ENCODE measurements around the gene OR4M1.
"Not testable (repeated sequence)": the region's sequence is repeated elsewhere in the genome, so short reads cannot be mapped to it uniquely, and the experiment has no call there.

Gene OR4M1

DNA sequence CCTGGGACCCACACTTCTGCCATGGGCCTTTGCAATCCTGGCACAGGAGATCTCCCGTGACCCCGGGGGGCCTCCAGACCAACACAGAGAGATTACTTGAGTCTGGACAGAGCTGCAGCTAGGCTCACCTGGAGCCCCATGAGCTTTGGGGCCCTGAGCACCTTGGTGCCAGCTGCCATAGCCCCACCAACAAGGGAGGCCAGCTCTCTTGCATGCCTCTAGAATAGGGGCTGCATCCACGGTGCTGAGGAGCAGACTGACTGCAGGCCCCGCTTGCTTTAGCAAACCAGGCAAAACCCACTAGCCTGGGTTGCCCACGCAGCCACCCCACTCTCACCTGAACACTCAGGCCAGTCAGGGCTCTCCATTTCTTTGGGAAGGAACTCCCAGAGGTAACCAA is 26.6 kb downstream of the OR4M1 start:
- Histone ChIP-seq H3K27me3 (ENCODE audit: control insufficient read depth, low read length) (no peaks in the 10 kb centered on the region), H3K4me3 (ENCODE audit: low read length) (no peak overlapping the region), H4K20me1 (ENCODE audit: control insufficient read depth, insufficient read depth, low read depth, low read length) (no peaks in the 10 kb centered on the region), H3K4me1 (ENCODE audit: control insufficient read depth, low read length) (no peaks in the 10 kb centered on the region), H3K9me2 (replicated peaks; ENCODE audit: control insufficient read depth, low read length) (peaks cover 3% of the 10 kb centered on the region; the same call in 1 of the 2 replicates), H3F3A (ENCODE audit: control insufficient read depth, insufficient read depth) (no peaks in the 10 kb centered on the region), H3K4me2 (ENCODE audit: low read length) (no peak overlapping the region), H3K27ac (ENCODE audit: low read depth, low read length) (no peak overlapping the region), H3K9me3 (ENCODE audit: control insufficient read depth, insufficient read depth, low read length) (no peaks in the 10 kb centered on the region; the same call in 1 of the 2 replicates), H3K36me3 (ENCODE audit: control insufficient read depth, low read length) (no peaks in the 10 kb centered on the region), H3K79me2 (ENCODE audit: control insufficient read depth, low read length) (no peaks in the 10 kb centered on the region)
- TF ChIP-seq EZH2phosphoT487 (IDR thresholded peaks at IDR 0.05; ENCODE audit: borderline replicate concordance, low read length) (no peak), CTCF (IDR thresholded peaks at IDR 0.05; ENCODE audit: low read depth, low read length, poor library complexity, severe bottlenecking) (no peak)

DNA sequence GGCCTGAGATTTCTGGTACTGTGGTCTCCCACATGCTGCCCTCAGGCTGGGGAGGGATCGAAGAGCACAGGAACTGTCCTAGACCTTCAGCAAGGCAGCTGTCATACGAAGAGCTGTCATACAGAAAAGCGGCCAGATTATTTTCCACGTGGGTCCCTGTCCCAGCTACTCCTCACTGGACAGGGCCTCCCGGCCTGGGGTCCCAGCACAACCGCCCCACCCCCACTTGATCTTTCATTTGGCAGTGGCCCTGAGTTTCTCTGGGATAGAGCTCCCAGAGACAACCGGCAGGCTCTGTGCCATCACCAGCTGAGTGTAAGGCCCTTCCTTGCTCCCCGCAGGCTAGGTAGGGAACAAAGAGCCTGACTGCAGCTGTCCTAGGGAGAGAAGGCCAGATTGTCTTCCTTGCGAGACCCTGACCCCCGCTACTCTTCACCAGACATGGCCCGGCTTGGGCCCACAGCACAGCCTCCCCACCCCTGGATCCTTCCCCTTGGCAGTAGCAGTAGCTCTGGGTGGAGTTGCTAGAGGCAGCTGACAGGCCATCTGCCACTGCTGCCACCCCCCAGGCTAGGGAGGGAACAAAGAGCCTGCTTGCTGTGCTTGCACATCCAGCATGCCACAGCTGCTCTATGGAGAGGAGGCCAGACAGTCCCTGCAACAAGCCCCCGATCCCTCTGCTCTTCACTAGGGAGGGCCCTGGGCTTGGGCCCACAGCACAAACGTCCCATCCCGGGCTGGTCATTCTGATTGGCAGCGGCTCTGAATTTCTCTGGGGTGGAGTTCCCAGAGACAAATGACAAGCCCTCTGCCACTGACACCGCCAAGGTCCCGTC is 27.2 kb downstream of the OR4M1 start:
- Histone ChIP-seq H4K20me1 (ENCODE audit: control insufficient read depth, insufficient read depth, low read depth, low read length) (no peaks in the 10 kb centered on the region), H3K27me3 (ENCODE audit: control insufficient read depth, low read length) (no peaks in the 10 kb centered on the region), H3F3A (ENCODE audit: control insufficient read depth, insufficient read depth) (no peaks in the 10 kb centered on the region), H3K9me2 (replicated peaks; ENCODE audit: control insufficient read depth, low read length) (peaks cover 3% of the 10 kb centered on the region; the same call in 1 of the 2 replicates), H3K36me3 (ENCODE audit: control insufficient read depth, low read length) (no peaks in the 10 kb centered on the region), H3K27ac (ENCODE audit: low read depth, low read length) (no peak overlapping the region), H3K4me3 (ENCODE audit: low read length) (no peak overlapping the region), H3K79me2 (ENCODE audit: control insufficient read depth, low read length) (no peaks in the 10 kb centered on the region), H3K4me2 (ENCODE audit: low read length) (no peak overlapping the region), H3K9me3 (ENCODE audit: control insufficient read depth, insufficient read depth, low read length) (no peaks in the 10 kb centered on the region; the same call in 1 of the 2 replicates), H3K4me1 (ENCODE audit: control insufficient read depth, low read length) (no peaks in the 10 kb centered on the region)
- TF ChIP-seq EZH2phosphoT487 (IDR thresholded peaks at IDR 0.05; ENCODE audit: borderline replicate concordance, low read length), result no peak
- no peak for TF ChIP-seq CTCF (IDR thresholded peaks at IDR 0.05; ENCODE audit: low read depth, low read length, poor library complexity, severe bottlenecking)

GRCh38 chr14:19801118-19801464 is 27.8 kb downstream of the OR4M1 start:
- no peak overlapping the region for H3K4me2 ChIP-seq (ENCODE audit: low read length)
- H3K27ac ChIP-seq (ENCODE audit: low read depth, low read length), result no peak overlapping the region
- TF ChIP-seq EZH2phosphoT487 (IDR thresholded peaks at IDR 0.05; ENCODE audit: borderline replicate concordance, low read length) (no peak), CTCF (IDR thresholded peaks at IDR 0.05; ENCODE audit: low read depth, low read length, poor library complexity, severe bottlenecking) (no peak)
- no peaks in the 10 kb centered on the region for H3K36me3 ChIP-seq (ENCODE audit: control insufficient read depth, low read length)
- H3K79me2 ChIP-seq (ENCODE audit: control insufficient read depth, low read length), result no peaks in the 10 kb centered on the region
- no peaks in the 10 kb centered on the region; the same call in 1 of the 2 replicates for H3K9me3 ChIP-seq (ENCODE audit: control insufficient read depth, insufficient read depth, low read length)
- no peaks in the 10 kb centered on the region for H3K4me1 ChIP-seq (ENCODE audit: control insufficient read depth, low read length)
- no peaks in the 10 kb centered on the region for H3K27me3 ChIP-seq (ENCODE audit: control insufficient read depth, low read length)
- H3K9me2 ChIP-seq (replicated peaks; ENCODE audit: control insufficient read depth, low read length), result peaks cover 3% of the 10 kb centered on the region; the same call in 1 of the 2 replicates
- H4K20me1 ChIP-seq (ENCODE audit: control insufficient read depth, insufficient read depth, low read depth, low read length), result no peaks in the 10 kb centered on the region
- no peak overlapping the region for H3K4me3 ChIP-seq (ENCODE audit: low read length)
- no peaks in the 10 kb centered on the region for H3F3A ChIP-seq (ENCODE audit: control insufficient read depth, insufficient read depth)

GRCh38 chr14:19803470-19803869 is 30.2 kb downstream of the OR4M1 start, which contains the start of gene OR4N2:
Gene OR4N2 (plus strand): TSS chr14:19803770. CDS start chr14:19827449, 23,679 bp downstream.
- not testable (repeated sequence) for H3K27ac ChIP-seq (ENCODE audit: low read depth, low read length); H3K9me3 ChIP-seq (ENCODE audit: control insufficient read depth, insufficient read depth, low read length); H3K79me2 ChIP-seq (ENCODE audit: control insufficient read depth, low read length); H3F3A ChIP-seq (ENCODE audit: control insufficient read depth, insufficient read depth); H3K4me1 ChIP-seq (ENCODE audit: control insufficient read depth, low read length); H3K4me2 ChIP-seq (ENCODE audit: low read length); H3K36me3 ChIP-seq (ENCODE audit: control insufficient read depth, low read length); H3K4me3 ChIP-seq (ENCODE audit: low read length); H4K20me1 ChIP-seq (ENCODE audit: control insufficient read depth, insufficient read depth, low read depth, low read length); H3K27me3 ChIP-seq (ENCODE audit: control insufficient read depth, low read length); H3K9me2 ChIP-seq (replicated peaks; ENCODE audit: control insufficient read depth, low read length)

DNA sequence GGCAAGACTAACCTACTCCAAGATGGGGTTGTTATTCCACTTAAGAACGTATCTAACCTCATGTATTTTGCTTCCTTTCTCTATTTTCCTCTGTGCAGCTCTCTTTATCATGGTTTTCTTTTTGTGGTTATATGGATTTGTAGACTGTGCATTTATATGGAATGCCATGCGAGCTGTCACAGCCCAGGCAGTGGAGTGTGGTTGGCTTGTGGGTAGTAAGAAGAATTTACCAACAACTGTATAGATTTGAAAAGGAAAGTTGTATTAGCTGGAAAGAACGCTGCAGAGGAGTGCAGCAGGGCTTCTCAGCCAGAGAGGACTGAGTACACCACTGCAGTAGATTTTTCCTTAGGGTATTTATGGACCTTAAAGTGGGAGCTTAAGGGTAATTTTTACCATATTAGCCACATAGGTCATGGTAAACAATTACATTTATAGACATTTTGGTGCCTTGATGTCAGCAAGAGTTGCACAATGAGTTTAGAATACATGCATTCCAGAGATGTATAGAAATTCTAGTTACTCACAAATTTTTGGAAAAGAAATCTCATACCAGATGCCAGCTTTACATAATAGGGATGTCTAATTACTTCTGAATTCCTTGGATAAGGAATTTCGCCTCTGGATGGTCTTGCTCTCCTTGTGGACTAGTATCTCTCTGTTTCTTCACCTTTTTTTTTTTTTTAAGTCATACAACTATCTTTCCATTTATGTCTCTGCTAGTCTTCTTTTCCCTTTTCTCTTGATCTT is 40.0 kb downstream of the OR4M1 start:
- H3K9me2 ChIP-seq (replicated peaks; ENCODE audit: control insufficient read depth, low read length); H3K9me3 ChIP-seq (ENCODE audit: control insufficient read depth, insufficient read depth, low read length); H4K20me1 ChIP-seq (ENCODE audit: control insufficient read depth, insufficient read depth, low read depth, low read length); H3K36me3 ChIP-seq (ENCODE audit: control insufficient read depth, low read length); H3K27me3 ChIP-seq (ENCODE audit: control insufficient read depth, low read length); H3F3A ChIP-seq (ENCODE audit: control insufficient read depth, insufficient read depth); H3K27ac ChIP-seq (ENCODE audit: low read depth, low read length); H3K4me1 ChIP-seq (ENCODE audit: control insufficient read depth, low read length); H3K4me2 ChIP-seq (ENCODE audit: low read length); H3K79me2 ChIP-seq (ENCODE audit: control insufficient read depth, low read length); H3K4me3 ChIP-seq (ENCODE audit: low read length): not testable (repeated sequence)
